GM12874 (cell line): ENCODE measurements around the gene HIC1.
A peak's percentile ranks its signal among the peaks of the same experiment; 100 is the strongest.

Experiments used
- TF ChIP-seq, protein P1 (sequence below): IDR thresholded peaks from 2 replicates; pipeline ENCODE4 v1.5.1; 2011; ENCODE audit warnings: low read depth, mild to moderate bottlenecking, control low read depth, low read length, moderate library complexity; ENCODE audit not compliant: insufficient read depth

HIC1 gene

DNA sequence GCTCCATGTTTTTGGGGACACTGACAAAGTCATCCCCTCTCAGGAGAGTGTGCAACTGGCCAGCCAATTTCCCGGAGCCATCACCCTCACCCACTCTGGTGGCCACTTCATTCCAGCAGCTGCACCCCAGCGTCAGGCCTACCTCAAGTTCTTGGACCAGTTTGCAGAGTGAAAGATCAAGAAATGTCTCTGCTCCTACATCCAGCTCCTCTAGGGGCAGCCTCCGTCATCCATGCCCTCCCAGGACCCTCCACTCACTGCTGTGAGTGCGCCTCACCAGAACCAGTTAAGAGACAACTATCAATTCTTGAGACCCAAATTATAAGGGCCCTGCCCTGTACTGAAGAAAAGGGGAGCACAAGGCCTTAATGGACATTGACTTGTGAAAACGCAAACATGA, 12.0 kb upstream of the HIC1 start:
- TF ChIP-seq, protein P1, sequence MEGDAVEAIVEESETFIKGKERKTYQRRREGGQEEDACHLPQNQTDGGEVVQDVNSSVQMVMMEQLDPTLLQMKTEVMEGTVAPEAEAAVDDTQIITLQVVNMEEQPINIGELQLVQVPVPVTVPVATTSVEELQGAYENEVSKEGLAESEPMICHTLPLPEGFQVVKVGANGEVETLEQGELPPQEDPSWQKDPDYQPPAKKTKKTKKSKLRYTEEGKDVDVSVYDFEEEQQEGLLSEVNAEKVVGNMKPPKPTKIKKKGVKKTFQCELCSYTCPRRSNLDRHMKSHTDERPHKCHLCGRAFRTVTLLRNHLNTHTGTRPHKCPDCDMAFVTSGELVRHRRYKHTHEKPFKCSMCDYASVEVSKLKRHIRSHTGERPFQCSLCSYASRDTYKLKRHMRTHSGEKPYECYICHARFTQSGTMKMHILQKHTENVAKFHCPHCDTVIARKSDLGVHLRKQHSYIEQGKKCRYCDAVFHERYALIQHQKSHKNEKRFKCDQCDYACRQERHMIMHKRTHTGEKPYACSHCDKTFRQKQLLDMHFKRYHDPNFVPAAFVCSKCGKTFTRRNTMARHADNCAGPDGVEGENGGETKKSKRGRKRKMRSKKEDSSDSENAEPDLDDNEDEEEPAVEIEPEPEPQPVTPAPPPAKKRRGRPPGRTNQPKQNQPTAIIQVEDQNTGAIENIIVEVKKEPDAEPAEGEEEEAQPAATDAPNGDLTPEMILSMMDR: no peak; the same call in 1 of the 2 replicates

DNA sequence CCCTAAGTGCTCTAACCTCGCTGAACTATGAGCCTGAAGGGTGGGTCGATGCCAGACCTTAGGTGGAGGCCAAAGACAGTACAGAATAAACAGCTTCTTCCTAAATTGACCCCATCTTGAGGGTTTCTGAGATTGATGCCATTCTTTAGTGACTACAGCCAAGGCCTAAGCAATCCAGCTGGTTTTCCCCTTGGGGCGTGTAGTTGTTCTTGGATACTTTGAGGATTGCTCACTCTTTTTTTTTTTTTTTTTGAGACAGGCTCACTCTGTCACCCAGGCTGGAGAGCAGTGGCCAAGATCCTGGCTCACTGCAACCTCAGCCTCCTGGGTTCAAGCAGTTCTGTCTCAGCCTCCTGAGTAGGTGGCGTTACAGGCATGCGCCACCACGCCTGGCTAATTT, 11.1 kb upstream of the HIC1 start:
- TF ChIP-seq, protein P1: no peak

DNA sequence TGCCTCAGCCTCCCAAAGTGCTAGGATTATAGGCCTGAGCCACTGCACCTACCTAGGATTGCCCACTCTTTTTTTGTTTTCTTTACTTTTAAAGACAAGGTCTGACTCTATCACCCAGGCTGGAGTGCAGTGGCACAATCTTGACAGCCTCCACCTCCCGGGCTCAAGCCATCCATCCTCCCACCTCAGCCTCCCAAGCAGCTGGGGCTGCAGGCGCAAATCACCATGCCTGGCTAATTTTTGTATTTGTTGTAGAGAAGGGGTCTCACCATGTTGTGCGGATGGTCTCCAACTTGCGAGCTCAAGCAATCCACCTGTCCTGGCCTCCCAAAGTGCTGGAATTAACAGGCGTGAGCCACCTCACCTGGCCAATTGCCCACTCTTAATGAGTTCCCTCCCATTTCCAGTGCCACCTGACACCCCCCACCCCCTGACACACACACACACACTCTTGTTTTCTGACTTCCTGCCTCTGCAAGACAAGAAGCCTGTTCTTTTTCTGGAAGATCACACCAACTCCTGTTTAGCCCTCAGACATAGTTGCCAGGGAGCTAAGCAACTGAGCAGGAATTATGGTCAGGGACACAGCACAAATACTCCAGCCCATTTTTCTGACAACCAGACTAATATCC, 10.5 kb upstream of the HIC1 start:
- TF ChIP-seq, protein P1: no peak

DNA sequence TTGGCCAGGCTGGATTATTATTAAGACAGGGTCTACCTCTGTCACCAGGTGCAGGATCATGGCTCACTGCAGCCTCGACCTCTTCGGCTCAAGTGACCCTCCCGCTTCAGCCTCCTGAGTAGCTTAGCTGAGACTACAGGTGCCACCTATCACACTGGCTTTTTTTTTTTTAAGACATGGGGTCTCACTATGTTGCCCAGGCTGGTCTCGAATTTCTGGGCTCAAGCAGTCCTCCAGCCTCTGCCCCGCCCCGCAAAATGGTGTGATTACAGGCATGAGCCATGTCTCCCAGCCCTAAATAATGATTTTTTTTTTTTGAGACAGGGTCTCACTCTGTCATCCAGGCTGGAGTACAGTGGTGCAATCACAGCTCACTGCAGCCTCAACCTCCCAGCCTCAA, 7.3 kb upstream of the HIC1 start:
- TF ChIP-seq, protein P1: no peak

DNA sequence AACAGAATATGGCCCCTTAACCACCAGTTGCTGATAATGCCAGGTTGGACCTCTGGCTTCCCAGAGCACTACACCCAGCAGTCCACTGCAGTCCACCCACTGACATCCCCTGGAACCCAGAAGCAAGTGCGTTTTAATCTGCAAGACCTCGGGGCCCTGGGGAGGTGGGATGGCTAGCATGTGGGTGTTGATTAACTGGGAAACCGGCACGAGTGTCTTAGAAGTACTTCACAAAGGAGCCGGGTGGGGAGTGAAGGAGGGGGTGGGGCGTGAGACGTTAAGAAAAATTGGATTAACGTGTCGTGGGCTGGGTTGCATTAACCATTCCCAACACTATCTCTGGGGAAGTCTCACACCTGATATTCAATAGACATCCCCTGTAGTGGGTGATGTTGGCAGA, 6.1 kb upstream of the HIC1 start:
- TF ChIP-seq, protein P1: no peak

DNA sequence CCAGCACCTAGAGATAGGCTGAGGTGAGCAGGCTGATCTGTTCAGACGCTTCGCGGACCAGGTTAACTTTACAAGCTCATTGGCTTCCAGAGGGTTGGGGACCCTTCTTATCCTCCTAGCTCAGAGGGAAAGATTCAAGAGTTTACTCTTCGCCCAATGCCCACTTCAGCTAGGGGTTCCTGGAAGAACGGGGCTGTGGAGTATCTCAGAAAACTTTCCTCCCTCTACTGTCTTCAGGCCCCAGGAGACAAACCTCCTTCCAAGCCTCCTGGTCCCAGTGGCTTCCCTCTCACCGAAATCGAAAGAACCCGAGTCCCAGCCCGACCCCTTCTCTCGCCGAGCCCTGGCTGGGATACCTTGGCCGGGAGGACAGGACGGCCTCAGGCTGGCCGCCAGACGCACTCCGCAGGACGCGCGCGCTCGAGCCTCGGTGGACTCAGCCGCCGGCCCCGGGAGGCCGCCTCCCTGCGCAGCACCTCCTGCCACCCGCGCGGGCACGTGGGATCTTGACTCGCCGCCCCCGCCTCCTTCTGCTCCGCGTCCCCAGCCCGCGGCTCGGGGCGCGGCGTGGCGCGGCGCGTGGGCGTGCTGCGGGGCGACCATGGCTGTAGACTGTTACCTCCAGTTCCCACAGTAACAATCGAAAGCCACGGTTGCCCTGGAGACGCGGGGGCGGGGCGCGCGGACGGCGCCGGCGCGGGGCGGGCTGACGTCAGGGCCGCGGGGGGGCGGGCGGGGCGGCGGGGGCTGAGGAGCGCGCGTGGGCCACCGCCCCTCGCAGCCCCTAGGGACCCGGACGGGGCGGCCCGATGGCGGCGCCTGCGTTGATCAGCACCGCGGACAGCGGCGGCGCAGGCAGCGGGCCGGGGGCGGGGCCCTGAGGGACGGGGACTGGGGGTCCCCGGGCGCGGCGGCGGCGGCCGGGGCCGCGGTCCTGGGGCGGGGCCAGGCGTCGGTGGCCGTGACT, 5.3 kb upstream of the HIC1 start:
- TF ChIP-seq, protein P1: no peak

DNA sequence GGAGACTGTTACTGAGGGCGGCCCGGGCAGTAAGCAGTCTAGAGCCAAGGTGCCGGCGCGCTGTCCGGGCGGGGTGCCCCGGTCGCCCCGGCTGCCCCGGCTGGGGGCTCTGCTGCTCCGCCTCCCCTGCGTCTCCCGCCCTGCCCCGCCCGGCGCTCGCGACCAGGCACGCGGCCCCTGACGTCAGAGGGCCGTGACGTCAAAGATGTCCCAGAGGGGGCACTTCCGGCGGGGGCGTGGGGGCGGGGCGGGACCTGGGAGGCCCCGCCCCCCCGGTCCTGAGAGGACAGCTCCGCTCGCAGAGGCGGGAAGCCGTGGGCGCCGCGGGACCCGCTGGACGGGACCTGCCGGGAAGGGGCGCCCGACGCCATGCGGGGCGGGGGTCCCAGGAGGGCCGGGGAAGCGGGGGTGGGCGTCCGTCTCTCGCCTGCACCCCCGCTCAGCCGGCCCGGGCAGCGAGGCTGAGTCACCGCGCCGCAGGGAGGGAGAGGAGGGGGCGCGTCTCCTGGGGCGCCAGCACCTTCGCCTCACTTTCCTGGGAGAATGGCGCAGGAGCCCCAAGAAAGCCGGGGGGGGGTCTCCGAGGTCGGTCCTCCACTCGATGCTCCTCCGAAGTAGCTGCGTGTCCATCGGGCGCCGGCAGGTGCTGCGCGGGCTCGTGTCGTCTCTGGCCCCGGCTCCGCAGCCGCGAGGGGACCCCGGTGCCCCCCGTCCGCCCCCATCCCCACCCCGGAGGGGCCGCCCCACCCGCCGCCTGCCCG, 4.4 kb upstream of the HIC1 start:
- TF ChIP-seq, protein P1: 0 out of 2 replicates have a peak, but pooled peaks have one; percentile 9
